Stimulated activated CD8-positive, alpha-beta memory T cell treated with anti-CD3 and anti-CD28 coated beads, Interleukin-12 subunit alpha, Interleukin-12 subunit beta, amount 100 ng/mL, for 24 hours (primary cell): ENCODE results near the gene SGK2.
"Not testable (repeated sequence)": the region's sequence is repeated elsewhere in the genome, so short reads cannot be mapped to it uniquely, and the experiment has no call there.

Source experiments
- DNase-seq: peaks from one replicate; pipeline ENCODE4 v3.0.0-alpha.2; 2020; ENCODE audit errors: extremely low read depth

Gene SGK2

DNA sequence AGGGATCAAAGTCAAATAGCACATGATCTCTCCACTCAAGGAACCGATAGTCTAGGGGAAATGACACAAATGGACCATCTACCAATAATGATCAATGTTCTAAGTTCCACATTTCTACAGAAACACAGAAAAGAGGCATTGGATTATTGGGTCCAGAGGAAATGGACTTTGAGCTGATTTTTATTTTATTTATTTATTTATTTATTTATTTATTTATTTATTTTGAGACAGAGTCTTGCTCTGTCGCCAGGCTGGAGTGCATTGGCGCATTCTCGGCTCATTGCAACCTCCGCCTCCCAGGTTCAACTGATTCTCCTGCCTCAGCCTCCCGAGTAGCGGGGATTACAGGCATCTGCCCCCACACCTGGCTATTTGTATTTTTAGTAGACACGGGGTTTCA lies 43.1 kb downstream of the SGK2 start:
- not testable (repeated sequence) for DNase-seq

DNA sequence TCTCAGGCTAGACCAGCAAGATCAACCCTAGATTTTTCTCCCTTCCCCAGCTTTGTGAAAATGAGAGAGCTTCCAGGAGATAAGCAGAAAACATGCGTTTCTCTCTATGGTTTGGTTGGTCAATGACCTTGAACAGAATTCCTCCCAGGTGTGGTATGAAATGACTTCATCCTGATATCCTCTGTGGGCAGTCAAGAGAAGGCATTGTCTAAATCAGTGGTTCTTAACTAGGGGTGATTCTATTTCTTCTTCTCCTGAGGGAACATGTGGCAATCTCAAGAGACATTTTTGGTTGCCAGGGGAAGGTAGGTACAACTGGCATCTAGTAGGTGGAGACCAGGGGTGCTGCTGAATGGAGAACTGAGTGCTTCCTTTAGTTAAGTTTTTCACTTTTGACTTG lies 44.3 kb downstream of the SGK2 start:
- no peak for DNase-seq

DNA sequence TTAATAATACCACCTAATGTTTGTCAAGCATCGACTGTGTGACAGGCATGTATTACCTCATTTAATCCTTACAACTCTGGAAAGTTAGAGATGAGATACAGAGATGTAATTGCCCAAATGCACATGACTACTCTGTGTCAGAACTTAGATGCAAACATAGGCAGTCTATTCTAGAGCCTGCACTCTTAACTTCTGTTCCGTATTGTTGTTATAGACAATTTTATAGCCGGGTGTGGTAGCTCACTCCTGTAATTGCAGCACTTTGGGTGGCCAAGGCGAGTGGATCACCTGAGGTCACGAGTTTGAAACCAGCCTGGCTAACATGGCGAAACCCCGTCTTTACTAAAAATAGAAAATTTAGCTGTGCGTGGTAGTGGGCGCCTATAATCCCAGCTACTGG lies 46.9 kb downstream of the SGK2 start:
- no peak for DNase-seq

DNA sequence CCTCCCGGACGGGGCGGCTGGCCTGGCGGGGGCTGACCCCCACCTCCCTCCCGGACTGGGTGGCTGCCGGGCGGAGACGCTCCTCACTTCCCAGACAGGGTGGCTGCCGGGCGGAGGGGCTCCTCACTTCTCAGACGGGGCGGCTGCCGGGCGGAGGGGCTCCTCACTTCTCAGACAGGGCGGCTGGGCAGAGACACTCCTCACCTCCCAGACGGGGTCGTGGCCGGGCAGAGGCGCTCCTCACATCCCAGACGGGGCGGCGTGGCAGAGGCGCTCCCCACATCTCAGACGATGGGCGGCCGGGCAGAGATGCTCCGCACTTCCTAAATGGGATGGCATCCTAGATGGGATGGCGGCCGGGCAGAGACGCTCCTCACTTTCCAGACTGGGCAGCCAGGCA lies 48.5 kb downstream of the SGK2 start:
- not testable (repeated sequence) for DNase-seq

DNA sequence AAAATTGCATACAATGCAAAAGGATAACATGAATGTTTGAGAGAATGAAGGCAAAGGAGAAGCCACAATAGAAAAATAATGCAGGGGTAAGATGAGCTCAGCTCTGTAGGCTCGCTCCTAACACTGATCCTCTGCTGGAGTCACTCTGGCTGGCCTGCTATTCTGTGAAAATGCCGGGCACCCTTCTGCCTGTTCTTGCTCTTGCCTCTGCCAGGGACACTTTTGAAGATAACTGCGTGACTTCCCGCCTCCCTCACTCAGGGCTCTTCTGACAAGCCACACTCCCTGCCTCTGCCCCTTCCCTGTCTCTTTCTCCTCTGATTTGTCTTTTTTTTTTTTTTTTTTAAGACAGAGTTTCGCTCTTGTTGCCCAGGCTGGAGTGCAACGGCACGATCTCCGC lies 72.8 kb downstream of the SGK2 start:
- no peak for DNase-seq
